Lung (tissue), 12 donors: ENCODE results near the gene CDK1. TPM values are rescaled to one million over a fixed set of nuclear protein-coding genes. Genes with fewer than 3 reads are reported as not detected.
A peak's percentile ranks its signal among the peaks of the same experiment; 100 is the strongest.

ENCODE experiments used
- ATAC-seq: fragments of 200-7000 bp; cut with Tn5 transposase; one replicate; pipeline ENCODE4 v1.9.1; 2020; ENCODE audit warnings: moderate number of reproducible peaks; ENCODE audit not compliant: insufficient read depth, low FRiP score
- DNase-seq, 3 donors: peaks; one replicate each; pipeline ENCODE4 v3.0.0-alpha.2; 2013 to 2017
- H3K27ac ChIP-seq, 2 donors: one replicate each; pipeline ENCODE4 v1.5.1; 2013; ENCODE audit warnings: mild to moderate bottlenecking in 2 of 2, moderate library complexity in 2 of 2, control low read depth in 1 of 2, inconsistent platforms in 1 of 2, low read depth in 1 of 2, low read length in 1 of 2
- H3K27me3 ChIP-seq, 3 donors: one replicate each; pipeline ENCODE4 v1.5.1; 2013; ENCODE audit warnings: low read length in 2 of 3; ENCODE audit not compliant: control insufficient read depth in 3 of 3, insufficient read depth in 3 of 3
- H3K36me3 ChIP-seq, 4 donors: one replicate each; pipeline ENCODE4 v1.5.1; 2013; ENCODE audit warnings: low read length in 4 of 4, mild to moderate bottlenecking in 1 of 4, moderate library complexity in 1 of 4; ENCODE audit not compliant: control insufficient read depth in 4 of 4, insufficient read depth in 4 of 4
- H3K4me1 ChIP-seq, 5 donors: one replicate each; pipeline ENCODE4 v1.5.1; 2013; ENCODE audit warnings: low read length in 5 of 5, mild to moderate bottlenecking in 2 of 5, moderate library complexity in 1 of 5; ENCODE audit not compliant: control insufficient read depth in 5 of 5, insufficient read depth in 5 of 5
- H3K4me3 ChIP-seq: one replicate; pipeline ENCODE4 v1.5.1; 2013; ENCODE audit warnings: mild to moderate bottlenecking, control low read depth, moderate library complexity
- H3K9ac ChIP-seq, 2 donors: one replicate each; pipeline ENCODE4 v1.5.1; 2013; ENCODE audit warnings: low read length in 2 of 2, control low read depth in 1 of 2; ENCODE audit not compliant: insufficient read depth in 1 of 2
- H3K9me3 ChIP-seq, 4 donors: one replicate each; pipeline ENCODE4 v1.5.1; 2013; ENCODE audit warnings: low read length in 3 of 4, mild to moderate bottlenecking in 1 of 4, moderate library complexity in 1 of 4; ENCODE audit not compliant: control insufficient read depth in 4 of 4, insufficient read depth in 3 of 4
- WGBS, 2 donors: extraction: QIAGEN DNeasy Blood & Tissue Kit; methylation state at CpG; one replicate each; pipeline ENCODE4 v1.1.7; 2013; 5-methylcytosine and 5-hydroxymethylcytosine counted together
- polyA plus RNA-seq, 2 donors: library from polyadenylated mRNA; stranded (reverse); fragments of 200-250 nt; gene quantifications; one replicate each; pipeline ENCODE4 v1.2.1, GENCODE V29; 2013
- total RNA-seq, 2 donors: library from RNA; depleted of rRNA in 1 of 2; stranded (reverse); fragments of >200 nt in 1 of 2; gene quantifications; one replicate each; pipeline ENCODE4 v1.2.1, GENCODE V29; 2014 to 2021
- TF ChIP-seq, protein P1 (sequence below): IDR thresholded peaks from 2 replicates; pipeline ENCODE4 v1.5.1; 2012; ENCODE audit warnings: mild to moderate bottlenecking; ENCODE audit errors: control extremely low read depth, extremely low read depth
- donor health status: control.
- donor health status: control.
- donor health status: Bipolar disorder and iron deficiency.
- donor health status: healthy.
- donor health status: DM: yes; HTN: yes; CAD: no.

Gene CDK1
- total and polyA plus RNA-seq, 4 donors: 3.2 to 16.0 (median 7.7) TPM

DNA sequence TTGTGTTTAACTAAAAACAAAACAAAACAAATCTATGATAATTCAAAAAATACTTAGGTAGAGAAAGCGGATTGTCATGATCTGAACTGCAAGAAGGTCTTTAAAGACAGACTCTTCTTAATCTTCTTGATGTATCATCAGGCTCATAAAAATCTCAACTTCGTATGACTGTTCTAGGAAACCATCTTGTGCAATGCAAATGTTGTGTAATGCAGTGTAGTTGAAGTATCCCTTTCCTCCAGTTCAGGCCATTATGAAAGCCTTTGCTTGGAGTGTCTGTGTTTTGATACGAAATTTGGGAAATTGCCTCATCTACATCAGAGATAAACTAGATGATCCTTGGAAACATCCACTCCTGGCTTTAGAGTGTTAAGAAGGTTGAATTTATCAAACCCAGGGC is 30.9 kb downstream of the CDK1 start:
- TF ChIP-seq, protein P1, sequence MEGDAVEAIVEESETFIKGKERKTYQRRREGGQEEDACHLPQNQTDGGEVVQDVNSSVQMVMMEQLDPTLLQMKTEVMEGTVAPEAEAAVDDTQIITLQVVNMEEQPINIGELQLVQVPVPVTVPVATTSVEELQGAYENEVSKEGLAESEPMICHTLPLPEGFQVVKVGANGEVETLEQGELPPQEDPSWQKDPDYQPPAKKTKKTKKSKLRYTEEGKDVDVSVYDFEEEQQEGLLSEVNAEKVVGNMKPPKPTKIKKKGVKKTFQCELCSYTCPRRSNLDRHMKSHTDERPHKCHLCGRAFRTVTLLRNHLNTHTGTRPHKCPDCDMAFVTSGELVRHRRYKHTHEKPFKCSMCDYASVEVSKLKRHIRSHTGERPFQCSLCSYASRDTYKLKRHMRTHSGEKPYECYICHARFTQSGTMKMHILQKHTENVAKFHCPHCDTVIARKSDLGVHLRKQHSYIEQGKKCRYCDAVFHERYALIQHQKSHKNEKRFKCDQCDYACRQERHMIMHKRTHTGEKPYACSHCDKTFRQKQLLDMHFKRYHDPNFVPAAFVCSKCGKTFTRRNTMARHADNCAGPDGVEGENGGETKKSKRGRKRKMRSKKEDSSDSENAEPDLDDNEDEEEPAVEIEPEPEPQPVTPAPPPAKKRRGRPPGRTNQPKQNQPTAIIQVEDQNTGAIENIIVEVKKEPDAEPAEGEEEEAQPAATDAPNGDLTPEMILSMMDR: no peak
- Histone ChIP-seq H3K36me3 (no peaks in the 10 kb centered on the region), H3K27ac (no peak overlapping the region)

DNA sequence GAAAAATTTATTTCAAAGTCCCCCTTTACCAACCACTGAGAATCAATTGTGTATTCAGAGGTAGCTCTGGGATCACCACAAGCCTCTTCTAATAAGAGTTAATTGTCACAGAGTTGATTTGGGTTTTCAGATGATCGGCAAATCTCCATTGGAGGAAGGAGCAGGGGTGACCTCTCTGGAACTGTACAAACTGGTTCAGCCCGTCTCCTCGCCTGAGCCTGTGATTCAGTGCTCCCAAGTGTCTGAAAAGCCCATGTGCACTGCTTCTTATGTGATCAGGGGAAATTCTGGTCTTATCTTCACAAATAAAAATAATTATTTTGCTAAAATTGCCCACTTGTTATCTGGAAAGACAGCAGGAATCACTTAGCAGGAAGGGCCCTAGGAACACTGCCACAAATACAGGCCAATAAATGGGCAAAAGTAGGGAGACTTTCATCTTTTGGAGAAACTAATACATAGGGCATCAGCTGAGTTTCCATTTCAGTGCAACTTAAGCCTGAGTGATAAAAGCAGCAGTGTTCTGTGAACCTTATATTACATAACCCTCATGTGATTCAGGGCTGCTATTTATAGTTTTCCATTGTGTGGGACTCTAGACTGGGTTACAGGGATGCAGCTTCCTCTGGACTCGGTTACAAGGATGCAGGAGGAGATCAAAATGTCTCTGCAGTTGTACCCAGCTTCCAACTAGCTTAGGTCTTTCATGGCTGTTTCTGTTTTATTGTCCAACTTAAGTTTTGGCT is 32.3 kb downstream of the CDK1 start:
- Histone ChIP-seq H3K4me3 (no peak overlapping the region), H3K4me1 (peaks cover 0 to 15% (median 3%) of the 10 kb centered on the region in 5 donors), H3K9ac (no peak overlapping the region), H3K27me3 (no peaks in the 10 kb centered on the region), H3K27ac (no peak overlapping the region), H3K36me3 (no peaks in the 10 kb centered on the region), H3K9me3 (no peaks in the 10 kb centered on the region)
- TF ChIP-seq, protein P1: no peak
- no peak for ATAC-seq
- peak in 1 of 3 donors; percentile 68 for DNase-seq
- WGBS, 2 donors: 62 to 66% methylated on average over 4 of the region's 4 CpGs

More for the DNA sequence above, 30.9 kb downstream of the CDK1 start:
- ATAC-seq (peak; percentile 44), DNase-seq (peak in 1 of 3 donors; percentile 83)
- peaks cover 0 to 11% (median 3%) of the 10 kb centered on the region in 5 donors for H3K4me1 ChIP-seq
- H3K9ac ChIP-seq: no peak overlapping the region
- WGBS, 2 donors: 51 to 66% methylated on average over 3 of the region's 3 CpGs
- no peaks in the 10 kb centered on the region for H3K9me3 ChIP-seq
- H3K27me3 ChIP-seq: no peaks in the 10 kb centered on the region
- no peak overlapping the region for H3K4me3 ChIP-seq

DNA sequence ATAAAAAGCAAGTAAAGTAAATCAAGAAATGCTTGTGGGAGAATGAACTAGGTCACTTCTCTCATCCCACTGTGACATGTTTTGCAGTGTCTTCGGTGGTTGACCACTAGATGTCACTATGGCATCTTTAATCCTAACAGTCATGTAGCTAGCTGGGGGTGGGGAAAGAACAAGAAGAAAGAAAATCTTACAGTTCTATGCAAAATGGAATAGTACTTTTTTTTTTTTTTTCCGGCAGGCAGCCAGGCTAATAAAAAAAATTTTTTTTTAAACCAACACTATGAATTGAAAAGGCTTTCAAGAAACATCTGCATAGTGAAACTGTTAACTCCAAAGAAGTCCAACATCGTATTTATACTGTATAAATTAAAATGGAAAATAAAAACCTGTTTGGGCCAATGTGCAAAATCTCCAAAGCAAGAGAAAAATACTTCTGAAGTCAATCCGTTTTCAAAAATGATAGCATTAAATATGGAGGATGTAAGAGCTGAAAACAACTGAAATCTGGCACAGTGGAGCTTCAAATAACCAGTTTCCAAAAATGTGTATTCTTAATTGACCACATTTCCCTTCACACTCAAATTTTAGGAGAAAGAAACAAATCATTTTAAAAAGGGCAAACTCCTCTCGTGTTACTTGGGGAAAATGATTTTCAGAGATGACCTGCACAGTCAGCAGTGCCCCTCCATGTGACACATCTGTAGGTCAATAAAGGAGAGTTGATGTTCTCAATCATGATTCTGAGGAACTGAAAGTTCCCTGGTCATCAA is 38.5 kb downstream of the CDK1 start:
- H3K27ac ChIP-seq: no peak overlapping the region
- peak; percentile 81 to 99 (median 98) for DNase-seq

More for the DNA sequence above, 38.5 kb downstream of the CDK1 start:
- WGBS, 2 donors: 17 to 23% methylated on average over 5 of the region's 5 CpGs
- Histone ChIP-seq H3K27me3 (no peaks in the 10 kb centered on the region), H3K9ac (peak overlapping the region in 1 of 2 donors; percentile 33), H3K9me3 (no peaks in the 10 kb centered on the region), H3K4me3 (no peak overlapping the region), H3K36me3 (no peaks in the 10 kb centered on the region), H3K4me1 (peaks cover 0 to 28% (median 4%) of the 10 kb centered on the region in 5 donors)
- TF ChIP-seq, protein P1: peak; percentile 65
- peak; percentile 87 for ATAC-seq
